Measurements from ENCODE around the gene UNC119B.

- no peak for TF ChIP-seq POLR2A (IDR thresholded peaks at IDR 0.05; ENCODE audit: low read length)
- TF ChIP-seq GATA1 (IDR thresholded peaks at IDR 0.05; ENCODE audit: low read depth, low read length) = no peak
These were observed 16.2 kb downstream of the UNC119B start for GRCh38 chr12:120726510-120726793.

Data from erythroblast (primary cell).